Muscle layer of duodenum (tissue), 2 donors: ENCODE results near the gene NPY.

ENCODE experiments used
- H3K27ac ChIP-seq: one replicate; pipeline ENCODE4 v1.7.0; 2013; ENCODE audit warnings: mild to moderate bottlenecking, low read length
- H3K27me3 ChIP-seq: one replicate; pipeline ENCODE4 v1.7.0; 2013; ENCODE audit warnings: low read depth, mild to moderate bottlenecking, control low read depth, low read length
- H3K36me3 ChIP-seq, 2 donors: one replicate each; pipeline ENCODE4 v1.7.0; 2013; ENCODE audit warnings: low read length in 2 of 2, control low read depth in 1 of 2, mild to moderate bottlenecking in 1 of 2; ENCODE audit not compliant: insufficient read depth in 2 of 2, control insufficient read depth in 1 of 2
- H3K4me1 ChIP-seq, 2 donors: one replicate each; pipeline ENCODE4 v1.7.0; 2013; ENCODE audit warnings: low read length in 2 of 2, mild to moderate bottlenecking in 2 of 2, control low read depth in 1 of 2, moderate library complexity in 1 of 2; ENCODE audit not compliant: insufficient read depth in 2 of 2, control insufficient read depth in 1 of 2
- H3K4me3 ChIP-seq, 2 donors: one replicate each; pipeline ENCODE4 v1.7.0; 2013; ENCODE audit warnings: low read length in 2 of 2, low read depth in 1 of 2, mild to moderate bottlenecking in 1 of 2
- H3K9me3 ChIP-seq, 2 donors: one replicate each; pipeline ENCODE4 v1.7.0; 2013; ENCODE audit warnings: low read length in 2 of 2, control low read depth in 1 of 2, mild to moderate bottlenecking in 1 of 2; ENCODE audit not compliant: control insufficient read depth in 1 of 2
- donor health status: healthy.

The NPY gene

GRCh38 chr7:24316340-24316739 is 32.4 kb downstream of the NPY start:
- no peaks in the 10 kb centered on the region for H3K36me3 ChIP-seq
- no peaks in the 10 kb centered on the region for H3K4me1 ChIP-seq
- H3K4me3 ChIP-seq = no peak overlapping the region
- H3K27ac ChIP-seq = no peak overlapping the region
- no peaks in the 10 kb centered on the region for H3K9me3 ChIP-seq
- H3K27me3 ChIP-seq = no peaks in the 10 kb centered on the region

- Histone ChIP-seq H3K27me3 (no peaks in the 10 kb centered on the region), H3K27ac (no peak overlapping the region), H3K9me3 (no peaks in the 10 kb centered on the region), H3K4me1 (no peaks in the 10 kb centered on the region), H3K4me3 (no peak overlapping the region), H3K36me3 (no peaks in the 10 kb centered on the region)
These were observed 34.3 kb downstream of the NPY start for GRCh38 chr7:24318326-24318725.

- Histone ChIP-seq H3K27ac (no peak overlapping the region), H3K36me3 (no peaks in the 10 kb centered on the region), H3K4me3 (no peak overlapping the region), H3K4me1 (no peaks in the 10 kb centered on the region), H3K27me3 (no peaks in the 10 kb centered on the region), H3K9me3 (no peaks in the 10 kb centered on the region)
These were observed 35.2 kb downstream of the NPY start for GRCh38 chr7:24319209-24319608.

- Histone ChIP-seq H3K9me3 (no peaks in the 10 kb centered on the region), H3K4me3 (no peak overlapping the region), H3K36me3 (no peaks in the 10 kb centered on the region), H3K4me1 (no peaks in the 10 kb centered on the region), H3K27ac (no peak overlapping the region), H3K27me3 (no peaks in the 10 kb centered on the region)
These were observed 40.0 kb downstream of the NPY start for GRCh38 chr7:24323961-24324480.

- no peaks in the 10 kb centered on the region for H3K4me1 ChIP-seq
- H3K4me3 ChIP-seq = no peak overlapping the region
- no peaks in the 10 kb centered on the region for H3K36me3 ChIP-seq
- no peaks in the 10 kb centered on the region for H3K27me3 ChIP-seq
- no peak overlapping the region for H3K27ac ChIP-seq
- no peaks in the 10 kb centered on the region for H3K9me3 ChIP-seq
These were observed 41.7 kb downstream of the NPY start for GRCh38 chr7:24325708-24326107.

GRCh38 chr7:24328050-24328449 is 44.1 kb downstream of the NPY start:
- Histone ChIP-seq H3K9me3 (no peaks in the 10 kb centered on the region), H3K27me3 (no peaks in the 10 kb centered on the region), H3K27ac (no peak overlapping the region), H3K36me3 (no peaks in the 10 kb centered on the region), H3K4me3 (no peak overlapping the region), H3K4me1 (no peaks in the 10 kb centered on the region)

GRCh38 chr7:24328894-24329293 is 44.9 kb downstream of the NPY start:
- no peaks in the 10 kb centered on the region for H3K4me1 ChIP-seq
- H3K9me3 ChIP-seq = no peaks in the 10 kb centered on the region
- H3K27me3 ChIP-seq = no peaks in the 10 kb centered on the region

GRCh38 chr7:24334012-24334411 is 50.0 kb downstream of the NPY start:
- no peak overlapping the region for H3K27ac ChIP-seq
- no peaks in the 10 kb centered on the region for H3K27me3 ChIP-seq
- H3K4me1 ChIP-seq = no peaks in the 10 kb centered on the region
- H3K9me3 ChIP-seq = no peaks in the 10 kb centered on the region
- no peaks in the 10 kb centered on the region for H3K36me3 ChIP-seq
- no peak overlapping the region for H3K4me3 ChIP-seq

More at GRCh38 chr7:24328894-24329293, 44.9 kb downstream of the NPY start:
- Histone ChIP-seq H3K4me3 (no peak overlapping the region), H3K27ac (no peak overlapping the region), H3K36me3 (no peaks in the 10 kb centered on the region)

- H3K4me1 ChIP-seq = no peaks in the 10 kb centered on the region
- no peak overlapping the region for H3K4me3 ChIP-seq
These were observed 50.6 kb downstream of the NPY start for GRCh38 chr7:24334627-24335026.

GRCh38 chr7:24336461-24336860 is 52.5 kb downstream of the NPY start:
- H3K27ac ChIP-seq = no peak overlapping the region
- no peaks in the 10 kb centered on the region for H3K4me1 ChIP-seq
- H3K36me3 ChIP-seq = no peaks in the 10 kb centered on the region
- H3K9me3 ChIP-seq = no peaks in the 10 kb centered on the region
- H3K27me3 ChIP-seq = no peaks in the 10 kb centered on the region
- H3K4me3 ChIP-seq = no peak overlapping the region

More at GRCh38 chr7:24334627-24335026, 50.6 kb downstream of the NPY start:
- H3K36me3 ChIP-seq = no peaks in the 10 kb centered on the region
- H3K9me3 ChIP-seq = no peaks in the 10 kb centered on the region
- no peak overlapping the region for H3K27ac ChIP-seq
- no peaks in the 10 kb centered on the region for H3K27me3 ChIP-seq

GRCh38 chr7:24337180-24337579 is 53.2 kb downstream of the NPY start:
- Histone ChIP-seq H3K4me3 (no peak overlapping the region), H3K4me1 (no peaks in the 10 kb centered on the region), H3K36me3 (no peaks in the 10 kb centered on the region), H3K27ac (no peak overlapping the region), H3K27me3 (no peaks in the 10 kb centered on the region), H3K9me3 (no peaks in the 10 kb centered on the region)

GRCh38 chr7:24339575-24339974 is 55.6 kb downstream of the NPY start:
- Histone ChIP-seq H3K36me3 (no peaks in the 10 kb centered on the region), H3K27ac (no peak overlapping the region), H3K9me3 (no peaks in the 10 kb centered on the region), H3K27me3 (no peaks in the 10 kb centered on the region), H3K4me3 (no peak overlapping the region), H3K4me1 (no peaks in the 10 kb centered on the region)
